SK-N-MC (cell line): ENCODE data around the gene ANO2.

Source experiments
- DNase-seq: peaks from one replicate; pipeline ENCODE4 v3.0.0-alpha.2; 2011; ENCODE audit warnings: low read depth, low spot score
- H3K27ac ChIP-seq: fragments of 200-600 bp; sonication (generic); 2 replicates; pipeline ENCODE4 v1.5.1; 2016; ENCODE audit warnings: mixed run types
- H3K36me3 ChIP-seq: fragments of 200-600 bp; sonication (generic); 2 replicates; pipeline ENCODE4 v1.6.1; 2017; ENCODE audit warnings: antibody characterized with exemption, low read length, mixed read lengths; ENCODE audit not compliant: insufficient read depth
- H3K4me3 ChIP-seq: fragments of 200-600 bp; sonication (generic); 2 replicates; pipeline ENCODE4 v1.5.1; 2016
- H3K9ac ChIP-seq: fragments of 200-600 bp; sonication (generic); 2 replicates; pipeline ENCODE4 v1.8.0; 2017; ENCODE audit warnings: mixed run types, mixed read lengths; ENCODE audit not compliant: insufficient read length
- H3K9me3 ChIP-seq: fragments of 200-600 bp; sonication (generic); 2 replicates; pipeline ENCODE4 v1.6.1; 2017; ENCODE audit warnings: low read depth, mild to moderate bottlenecking, antibody characterized with exemption, low read length, moderate library complexity, mixed read lengths
- EZH2 ChIP-seq: fragments of 200-600 bp; sonication (generic); IDR thresholded peaks from one replicate; pipeline ENCODE4 v1.6.1; 2017; ENCODE audit warnings: antibody characterized with exemption
- FOXP2 ChIP-seq: optimal IDR thresholded peaks from 2 replicates; pipeline ENCODE3; 2011; ENCODE audit warnings: mild to moderate bottlenecking, moderate library complexity; ENCODE audit not compliant: insufficient read depth; ENCODE audit errors: extremely low read length, control extremely low read depth
- POLR2AphosphoS5 ChIP-seq: IDR thresholded peaks from 2 replicates; pipeline ENCODE4 v1.6.1; 2012; ENCODE audit warnings: mild to moderate bottlenecking, low read depth, low read length, borderline replicate concordance

ANO2 gene

DNA sequence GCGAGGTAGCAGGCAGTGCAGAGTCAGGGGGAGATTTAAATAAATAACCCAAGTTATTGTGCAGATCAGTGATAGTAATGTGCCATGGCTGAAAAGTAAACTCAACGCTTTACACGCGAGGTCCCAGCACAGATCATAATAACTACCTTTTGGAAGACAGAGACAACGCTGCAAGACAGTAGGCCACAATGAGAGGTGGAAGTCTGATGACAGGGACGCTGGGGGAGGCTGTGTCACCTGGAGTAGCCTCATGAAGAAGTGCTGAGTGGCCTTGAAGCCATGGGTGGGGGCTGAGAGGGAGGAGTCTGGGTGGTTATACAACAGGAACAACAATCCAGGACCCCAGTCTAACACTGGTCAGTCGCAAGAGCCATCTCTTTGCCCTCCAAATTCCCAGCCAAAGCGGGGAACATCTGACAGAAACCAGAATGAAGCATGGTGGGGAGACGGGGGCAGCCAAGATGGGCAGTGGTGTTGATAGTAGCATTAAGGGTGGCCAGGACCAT, 28.2 kb downstream of the ANO2 start:
- no peaks in the 10 kb centered on the region for H3K36me3 ChIP-seq
- DNase-seq: no peak
- H3K9me3 ChIP-seq: no peaks in the 10 kb centered on the region
- no peak overlapping the region for H3K4me3 ChIP-seq
- TF ChIP-seq EZH2 (no peak), POLR2AphosphoS5 (no peak), FOXP2 (no peak)
- H3K9ac ChIP-seq: no peak overlapping the region
- H3K27ac ChIP-seq: no peak overlapping the region

- no peak for DNase-seq
- H3K4me3 ChIP-seq: no peak overlapping the region
- no peak overlapping the region for H3K27ac ChIP-seq
- H3K9ac ChIP-seq: no peak overlapping the region
- no peaks in the 10 kb centered on the region for H3K9me3 ChIP-seq
- no peaks in the 10 kb centered on the region for H3K36me3 ChIP-seq
- no peak for TF ChIP-seq EZH2
- TF ChIP-seq FOXP2: no peak
- no peak for TF ChIP-seq POLR2AphosphoS5
Measured at GRCh38 chr12:5915511-5915910, 29.5 kb downstream of the ANO2 start.

- no peak overlapping the region for H3K4me3 ChIP-seq
- H3K27ac ChIP-seq: no peak overlapping the region
- H3K9me3 ChIP-seq: no peaks in the 10 kb centered on the region
- no peak for DNase-seq
- H3K9ac ChIP-seq: no peak overlapping the region
- TF ChIP-seq POLR2AphosphoS5 (no peak), EZH2 (no peak), FOXP2 (no peak)
- no peaks in the 10 kb centered on the region for H3K36me3 ChIP-seq
Measured at GRCh38 chr12:5914387-5915149, 30.5 kb downstream of the ANO2 start.

DNA sequence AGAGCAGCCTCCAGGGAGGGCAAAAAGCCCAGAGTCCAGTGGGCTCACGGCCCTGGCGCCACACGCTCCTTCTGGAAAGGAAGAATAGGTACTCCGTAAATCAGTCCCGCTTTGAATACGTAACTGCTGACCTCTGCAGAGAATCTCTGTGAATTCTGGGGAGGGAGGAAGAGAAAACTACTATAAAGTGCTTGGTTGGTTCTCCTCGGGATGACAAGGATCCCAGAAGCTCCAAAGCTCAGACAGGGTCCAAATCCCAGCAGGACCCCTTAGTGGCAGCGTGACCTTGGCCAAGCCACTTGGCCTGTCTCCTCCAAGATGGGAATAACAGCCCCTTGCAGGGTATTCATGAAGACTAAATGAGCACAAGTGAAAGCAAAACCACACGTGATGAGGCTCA, 31.7 kb downstream of the ANO2 start:
- Histone ChIP-seq H3K36me3 (no peaks in the 10 kb centered on the region), H3K9me3 (no peaks in the 10 kb centered on the region), H3K4me3 (no peak overlapping the region), H3K9ac (no peak overlapping the region), H3K27ac (no peak overlapping the region)
- DNase-seq: no peak
- TF ChIP-seq FOXP2 (no peak), EZH2 (no peak), POLR2AphosphoS5 (no peak)

DNA sequence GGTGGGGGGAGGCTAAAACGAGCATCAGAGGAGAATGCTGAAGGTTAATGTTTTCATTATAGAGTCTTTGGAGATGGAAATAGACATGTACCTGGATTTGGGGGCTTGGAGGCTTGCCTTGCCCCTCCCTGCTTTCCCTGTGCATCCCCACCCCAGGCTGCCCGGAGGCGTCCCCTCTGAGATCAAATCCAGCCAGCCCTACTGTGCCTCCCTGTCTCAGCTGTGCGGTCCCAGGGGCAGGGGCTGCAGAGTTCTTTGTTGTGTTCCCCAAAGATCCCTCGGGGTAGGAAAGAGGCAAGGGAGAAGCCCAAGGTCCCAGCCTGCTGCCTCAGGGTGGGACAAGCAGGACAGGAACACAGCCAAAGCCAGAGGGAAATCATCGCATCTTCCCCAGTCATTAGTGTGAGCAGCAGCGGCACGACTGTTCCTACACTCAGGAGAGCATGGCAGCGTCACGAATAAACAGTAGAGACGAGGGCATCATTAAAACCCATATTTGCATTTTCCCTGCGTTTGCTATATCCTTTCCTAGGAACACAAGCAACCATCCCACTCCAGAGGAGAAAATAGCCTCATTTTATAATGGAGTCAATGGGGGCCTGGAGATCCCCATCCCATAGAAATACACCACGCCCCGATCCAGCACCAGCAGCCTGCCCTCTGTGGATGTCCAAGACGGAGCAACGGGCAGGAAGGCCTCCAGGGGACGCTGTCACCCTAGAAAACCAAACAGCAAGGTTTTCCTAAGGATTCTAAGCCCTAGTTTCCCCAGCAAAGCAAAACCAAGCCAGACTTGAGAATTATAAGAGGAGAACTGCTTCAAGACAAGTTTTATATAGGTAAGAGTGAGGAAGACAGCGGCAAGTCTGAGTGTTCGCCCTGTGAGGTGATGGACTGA, 32.4 kb downstream of the ANO2 start:
- no peak for TF ChIP-seq POLR2AphosphoS5
- TF ChIP-seq EZH2: no peak
- no peak for TF ChIP-seq FOXP2
- Histone ChIP-seq H3K36me3 (no peaks in the 10 kb centered on the region), H3K27ac (no peak overlapping the region), H3K9me3 (no peaks in the 10 kb centered on the region), H3K9ac (no peak overlapping the region), H3K4me3 (no peak overlapping the region)
- no peak for DNase-seq

DNA sequence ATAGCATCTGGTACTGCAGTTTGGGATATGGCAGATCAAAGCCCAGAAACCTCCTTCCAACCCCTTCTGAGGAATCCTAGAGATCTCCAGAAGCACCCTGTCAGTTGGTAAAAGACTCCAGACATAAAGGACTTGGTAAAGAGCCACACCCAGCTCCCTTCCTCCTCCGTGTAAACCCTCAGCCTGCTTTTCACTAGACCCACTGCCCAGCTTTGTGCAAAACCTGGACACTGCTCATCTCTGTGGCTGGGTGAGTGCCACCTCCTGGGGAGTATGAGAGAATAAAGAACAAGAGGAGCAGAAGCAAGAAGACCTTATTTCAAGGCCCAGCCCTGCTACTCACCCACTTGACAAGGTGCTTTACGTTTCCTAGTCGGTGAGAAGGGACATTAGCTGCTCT, 33.0 kb downstream of the ANO2 start:
- Histone ChIP-seq H3K4me3 (no peak overlapping the region), H3K9ac (no peak overlapping the region), H3K27ac (no peak overlapping the region), H3K9me3 (no peaks in the 10 kb centered on the region), H3K36me3 (no peaks in the 10 kb centered on the region)
- no peak for DNase-seq
- TF ChIP-seq FOXP2 (no peak), POLR2AphosphoS5 (no peak), EZH2 (no peak)

GRCh38 chr12:5910790-5911548, 34.1 kb downstream of the ANO2 start:
- H3K9me3 ChIP-seq: no peaks in the 10 kb centered on the region
- H3K27ac ChIP-seq: no peak overlapping the region
- H3K9ac ChIP-seq: no peak overlapping the region
- TF ChIP-seq POLR2AphosphoS5 (no peak), EZH2 (no peak), FOXP2 (no peak)
- no peaks in the 10 kb centered on the region for H3K36me3 ChIP-seq
- H3K4me3 ChIP-seq: no peak overlapping the region
- no peak for DNase-seq

GRCh38 chr12:5909560-5909959, 35.5 kb downstream of the ANO2 start:
- no peaks in the 10 kb centered on the region for H3K9me3 ChIP-seq
- H3K27ac ChIP-seq: no peak overlapping the region
- TF ChIP-seq FOXP2 (no peak), POLR2AphosphoS5 (no peak)
- DNase-seq: no peak
- H3K9ac ChIP-seq: no peak overlapping the region
- no peak overlapping the region for H3K4me3 ChIP-seq
- H3K36me3 ChIP-seq: no peaks in the 10 kb centered on the region
